SU-DHL-6 (cell line): ENCODE results near the gene HHEX.

Experiments
- CTCF ChIP-seq: fragments of 200-600 bp; sonication (generic); IDR thresholded peaks from one replicate; pipeline ENCODE4 v1.5.1; 2017; ENCODE audit warnings: antibody characterized with exemption, mild to moderate bottlenecking, low read length, moderate library complexity; ENCODE audit not compliant: insufficient read depth, poor library complexity, severe bottlenecking
- EZH2phosphoT487 ChIP-seq: fragments of 200-600 bp; sonication (generic), shearing (Covaris generic); conservative IDR thresholded peaks from 2 replicates; pipeline ENCODE4 v1.6.1; 2018; ENCODE audit warnings: mild to moderate bottlenecking, antibody characterized with exemption, low read length, moderate library complexity, mixed read lengths

DNA sequence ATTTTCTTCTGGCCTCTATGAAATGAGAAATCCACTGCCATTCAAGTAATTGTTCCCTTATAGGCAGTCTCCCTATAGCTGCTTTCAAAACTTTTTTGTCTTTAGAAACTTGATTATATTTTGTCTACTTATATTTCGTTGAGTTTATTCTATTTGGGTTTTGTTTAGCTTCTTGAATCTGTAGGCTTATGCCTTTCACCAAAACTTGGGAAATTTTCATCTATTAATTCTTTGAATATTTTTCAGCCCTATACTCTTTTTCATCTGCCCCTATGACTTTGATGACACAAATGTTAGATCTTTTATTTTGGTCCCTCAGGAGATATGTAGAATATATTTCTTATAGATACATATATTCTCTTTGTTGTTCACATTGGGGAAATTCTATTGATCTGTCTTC, 48.3 kb upstream of the HHEX start:
- TF ChIP-seq CTCF (no peak), EZH2phosphoT487 (no peak)
